Ishikawa (cell line): ENCODE data around the gene PCLO.

Experiments used
- CEBPB ChIP-seq: IDR thresholded peaks from 2 replicates; pipeline ENCODE4 v1.6.1; 2012
- CREB1 ChIP-seq: IDR thresholded peaks from 2 replicates; pipeline ENCODE4 v1.6.1; 2012; ENCODE audit warnings: low read depth
- EGR1 ChIP-seq: IDR thresholded peaks from 2 replicates; pipeline ENCODE4 v1.6.1; 2012
- EP300 ChIP-seq: IDR thresholded peaks from 2 replicates; pipeline ENCODE4 v1.6.1; 2012; ENCODE audit warnings: borderline replicate concordance
- MAX ChIP-seq: IDR thresholded peaks from 2 replicates; pipeline ENCODE4 v1.6.1; 2012
- NFIC ChIP-seq: IDR thresholded peaks from 2 replicates; pipeline ENCODE4 v1.6.1; 2012
- RAD21 ChIP-seq: IDR thresholded peaks from 2 replicates; pipeline ENCODE4 v1.6.1; 2012; ENCODE audit warnings: low read depth
- REST ChIP-seq: IDR thresholded peaks from 2 replicates; pipeline ENCODE4 v1.6.1; 2012; ENCODE audit warnings: low read depth, mild to moderate bottlenecking
- TAF1 ChIP-seq: IDR thresholded peaks from 2 replicates; pipeline ENCODE4 v1.6.1; 2012; ENCODE audit warnings: low read depth, mild to moderate bottlenecking

GRCh38 chr7:82726038-82726800, 436.5 kb downstream of the PCLO start:
- TF ChIP-seq CEBPB (no peak), TAF1 (no peak), REST (no peak), RAD21 (no peak), CREB1 (no peak), MAX (no peak), NFIC (no peak), EP300 (no peak), EGR1 (no peak)
